HG03045 (cell line): ENCODE measurements around the gene DOCK3.

ENCODE experiments used
- ATAC-seq: cut with Tn5 transposase; IDR thresholded peaks from one replicate; pipeline ENCODE4 v1.9.1; 2021; ENCODE audit warnings: mild to moderate bottlenecking, moderate library complexity; ENCODE audit not compliant: unreplicated experiment

Gene DOCK3

DNA sequence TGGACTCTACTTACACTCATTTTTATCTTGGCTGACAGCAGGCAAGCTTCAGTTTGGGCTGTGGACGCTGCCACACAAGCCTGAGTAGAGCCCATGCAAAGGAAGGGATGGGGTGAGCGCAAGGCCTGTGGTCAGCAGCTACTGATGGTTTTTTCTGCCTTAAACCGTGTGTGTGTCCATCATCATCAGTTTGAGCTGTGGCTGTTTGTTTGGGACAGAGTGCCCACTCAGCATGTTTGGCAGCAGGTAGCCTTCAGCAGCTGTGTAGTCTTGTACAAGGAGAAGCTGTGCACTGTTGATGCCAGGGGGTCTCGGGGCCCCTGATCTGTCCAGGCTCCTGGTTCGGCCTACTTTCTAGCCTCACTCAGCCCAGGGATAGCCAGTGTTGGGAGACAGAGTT lies 719.8 kb downstream of the DOCK3 start:
- no peak for ATAC-seq

GRCh38 chr3:51395493-51396213 lies 720.9 kb downstream of the DOCK3 start:
- no peak for ATAC-seq

DNA sequence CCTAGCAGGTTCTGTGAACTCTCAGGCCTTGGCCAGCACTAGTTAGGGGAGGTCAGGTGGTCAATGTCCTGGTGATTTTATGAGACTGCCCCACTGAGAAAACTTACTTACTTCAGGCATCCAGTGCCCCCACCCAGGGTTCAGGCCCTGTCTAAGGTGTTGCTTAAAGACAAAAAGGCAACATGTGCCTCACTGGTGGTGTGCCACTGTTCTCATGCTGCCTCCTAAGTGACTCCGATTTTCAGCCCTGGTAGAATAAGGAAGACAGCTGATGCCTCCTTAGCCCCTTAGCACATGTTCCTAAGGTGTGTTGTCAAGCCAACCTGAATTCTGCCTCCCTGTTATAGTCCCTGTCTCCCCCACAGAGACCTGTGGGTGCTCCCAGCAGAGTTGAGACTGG lies 721.7 kb downstream of the DOCK3 start:
- no peak for ATAC-seq

DNA sequence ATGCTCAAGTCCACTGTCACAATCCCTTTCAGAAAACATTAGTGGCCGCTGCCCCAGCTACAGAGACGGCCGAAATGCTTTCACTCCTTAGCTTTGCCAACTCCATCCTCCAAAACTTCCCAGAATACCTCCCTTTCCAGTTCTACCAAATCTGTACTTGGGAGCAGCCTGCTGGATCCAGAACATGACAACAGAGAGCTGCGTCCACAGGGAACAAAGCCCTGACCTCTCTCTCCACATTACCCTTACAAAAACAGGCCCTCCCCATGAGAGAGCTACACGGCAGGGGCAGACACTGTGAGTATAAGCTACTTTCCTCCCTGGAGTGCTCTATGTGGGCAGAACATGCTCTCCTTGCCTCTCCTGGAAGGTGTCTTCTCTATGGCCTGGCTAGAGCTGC lies 722.7 kb downstream of the DOCK3 start:
- ATAC-seq = no peak

DNA sequence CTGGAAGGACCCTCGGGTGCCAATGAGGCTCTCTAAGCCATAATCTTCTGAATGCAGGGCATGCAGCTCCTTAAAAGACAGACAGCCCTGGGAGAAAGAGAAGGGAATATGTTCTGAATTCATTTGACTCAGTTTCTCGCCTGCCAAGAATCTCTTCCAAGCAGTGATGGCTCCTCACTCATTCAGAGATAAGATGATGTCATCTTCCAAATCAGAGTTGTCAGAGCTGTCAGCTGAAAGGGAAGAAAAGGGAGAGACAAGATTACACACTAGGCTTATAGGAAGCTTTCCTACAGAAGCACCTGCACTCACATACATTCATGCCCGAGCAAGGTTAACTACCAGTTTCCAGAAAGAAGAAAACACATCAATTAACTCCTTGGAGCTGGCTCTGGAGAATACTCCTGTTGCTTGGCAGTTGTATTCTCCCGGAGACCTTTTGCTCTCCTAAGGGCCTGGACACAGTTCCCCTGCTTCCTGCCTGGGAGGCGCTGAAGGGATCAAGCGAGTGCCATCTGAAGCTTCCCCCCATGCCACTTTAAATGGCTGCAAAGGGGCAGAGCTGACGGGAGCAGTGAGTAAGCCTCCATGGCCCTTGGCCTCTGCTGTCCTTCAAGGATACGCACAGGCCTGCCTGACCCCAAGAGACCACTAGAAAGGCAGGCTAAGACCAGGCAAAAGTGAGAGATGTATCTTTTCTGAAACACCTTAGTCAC lies 724.0 kb downstream of the DOCK3 start:
- no peak for ATAC-seq

- ATAC-seq = no peak
Observed at GRCh38 chr3:51400166-51400565, 725.4 kb downstream of the DOCK3 start.

GRCh38 chr3:51401735-51402134 lies 727.0 kb downstream of the DOCK3 start:
- no peak for ATAC-seq

- no peak for ATAC-seq
Observed at GRCh38 chr3:51403675-51404074, 728.9 kb downstream of the DOCK3 start.

DNA sequence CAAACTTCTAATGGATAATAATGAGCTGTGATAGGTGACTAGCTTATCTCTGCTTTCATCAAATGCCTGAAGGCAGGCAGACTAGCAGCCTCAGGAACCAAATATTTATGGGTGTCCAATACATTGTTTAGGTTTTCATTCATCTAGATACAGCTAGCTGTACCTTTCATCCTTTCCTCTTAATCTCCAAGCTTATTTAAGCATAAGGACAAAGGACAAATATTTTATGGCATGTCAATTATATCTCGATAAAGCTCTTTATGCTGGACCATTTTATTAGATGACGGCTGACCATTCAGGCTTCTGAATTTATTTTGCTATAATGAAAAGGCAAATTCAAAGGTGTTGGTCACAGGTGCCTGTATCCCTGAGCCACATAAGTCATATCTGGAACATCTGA lies 733.3 kb downstream of the DOCK3 start:
- no peak for ATAC-seq

DNA sequence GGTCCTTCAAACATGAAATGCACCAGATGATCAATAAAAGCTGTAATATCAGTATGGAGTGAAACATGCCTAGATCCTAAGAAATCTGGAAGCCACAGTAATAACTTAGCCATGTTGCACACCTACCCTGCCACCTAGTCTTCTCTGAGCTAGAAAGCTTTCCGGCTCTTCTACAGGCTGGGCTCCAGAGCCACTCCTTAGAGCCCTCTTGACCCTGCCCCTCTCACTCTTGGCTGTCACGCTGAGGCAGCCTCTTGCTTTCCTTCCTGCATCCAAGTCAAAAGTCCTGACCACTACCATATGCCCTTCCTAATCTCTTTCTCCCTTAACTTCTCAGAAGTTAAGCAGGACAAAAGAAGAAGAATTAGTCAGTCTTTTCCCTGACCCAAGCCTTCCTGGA lies 734.1 kb downstream of the DOCK3 start:
- ATAC-seq = no peak

DNA sequence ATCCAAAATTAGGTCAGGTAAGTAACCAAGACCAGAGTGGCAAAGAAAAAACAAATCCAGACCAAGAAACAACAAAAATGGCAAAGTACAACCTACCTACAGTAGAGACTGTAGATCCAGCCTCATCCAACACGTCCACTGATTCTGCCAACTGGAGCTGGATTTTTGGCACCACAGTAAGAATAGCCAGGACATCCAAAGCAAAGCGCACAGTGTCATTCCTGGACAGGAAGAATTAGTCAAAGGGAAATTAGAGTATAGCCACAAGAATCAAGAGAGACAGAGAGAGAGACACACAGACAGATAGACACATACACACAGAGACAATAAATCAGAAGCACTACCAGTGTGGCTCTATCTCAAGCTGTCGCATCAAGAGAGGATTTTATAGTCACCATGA lies 747.5 kb downstream of the DOCK3 start:
- no peak for ATAC-seq

- ATAC-seq = no peak
Observed at GRCh38 chr3:51426921-51427320, 752.2 kb downstream of the DOCK3 start.

DNA sequence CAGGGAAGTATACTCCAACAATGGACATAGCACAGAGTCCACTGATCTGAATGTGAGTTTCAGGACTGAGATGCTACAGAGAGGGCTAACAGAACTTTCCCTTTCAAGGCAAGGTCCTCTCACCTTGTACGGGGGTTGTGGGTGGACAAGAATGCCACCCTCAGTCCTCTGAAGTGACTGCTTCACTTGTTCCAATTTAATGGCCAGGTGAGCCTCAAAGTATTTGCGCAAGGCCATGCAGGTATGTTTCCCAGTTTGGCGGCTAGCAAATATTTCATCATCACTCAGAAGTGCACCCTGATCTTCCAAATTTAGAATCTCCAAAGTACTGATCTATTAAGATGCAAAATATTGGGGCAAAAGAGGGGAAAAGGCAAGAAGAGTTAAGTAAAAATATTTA lies 754.4 kb downstream of the DOCK3 start:
- no peak for ATAC-seq
